KG1 (cell line): ENCODE data around the gene CAMSAP3.
"Not testable (repeated sequence)": the region's sequence is repeated elsewhere in the genome, so short reads cannot be mapped to it uniquely, and the experiment has no call there.

Experiments used
- DNase-seq: peaks from one replicate; lab custom pipeline; 2025; lab: John Stamatoyannopoulos, UW

Gene CAMSAP3

GRCh38 chr19:7595466-7596133, at the start of gene CAMSAP3:
CAMSAP3 (plus strand) TSS chr19:7595863; CDS start chr19:7596003, 140 bp downstream.
- DNase-seq = no peak

- no peak for DNase-seq
Observed at GRCh38 chr19:7545904-7546303, 49.8 kb upstream of the CAMSAP3 start.

GRCh38 chr19:7547159-7547558, 48.5 kb upstream of the CAMSAP3 start:
- no peak for DNase-seq

GRCh38 chr19:7549429-7550148, 46.1 kb upstream of the CAMSAP3 start:
- DNase-seq = no peak

- no peak for DNase-seq
Observed at GRCh38 chr19:7550169-7550770, 45.4 kb upstream of the CAMSAP3 start.

- DNase-seq = no peak
Observed at GRCh38 chr19:7550987-7551761, 44.5 kb upstream of the CAMSAP3 start.

GRCh38 chr19:7552781-7553180, 42.9 kb upstream of the CAMSAP3 start:
- DNase-seq = no peak

- no peak for DNase-seq
Observed at GRCh38 chr19:7554565-7554964, 41.1 kb upstream of the CAMSAP3 start.

- no peak for DNase-seq
Observed at GRCh38 chr19:7554990-7555864, 40.4 kb upstream of the CAMSAP3 start.

- DNase-seq = no peak
Observed at GRCh38 chr19:7556696-7557315, 38.9 kb upstream of the CAMSAP3 start.

- DNase-seq = no peak
Observed at GRCh38 chr19:7558667-7559066, 37.0 kb upstream of the CAMSAP3 start.

- DNase-seq = no peak
Observed at GRCh38 chr19:7559102-7559501, 36.6 kb upstream of the CAMSAP3 start.

- no peak for DNase-seq
Observed at GRCh38 chr19:7560255-7560654, 35.4 kb upstream of the CAMSAP3 start.

GRCh38 chr19:7561325-7561724, 34.3 kb upstream of the CAMSAP3 start:
- DNase-seq = no peak

- DNase-seq = no peak
Observed at GRCh38 chr19:7562646-7563393, 32.8 kb upstream of the CAMSAP3 start.

GRCh38 chr19:7564866-7565265, 30.8 kb upstream of the CAMSAP3 start:
- no peak for DNase-seq

GRCh38 chr19:7565332-7565731, 30.3 kb upstream of the CAMSAP3 start:
- DNase-seq = no peak

- DNase-seq = no peak
Observed at GRCh38 chr19:7570761-7571160, 24.9 kb upstream of the CAMSAP3 start.

- no peak for DNase-seq
Observed at GRCh38 chr19:7575434-7576040, 20.1 kb upstream of the CAMSAP3 start.

- DNase-seq = not testable (repeated sequence)
Observed at GRCh38 chr19:7577422-7577821, 18.2 kb upstream of the CAMSAP3 start.
